Upper lobe of left lung (tissue), 4 donors: ENCODE results near the gene VKORC1L1.

Source experiments
- CTCF ChIP-seq, 6 experiments: fragments of 450-650 bp in 4 of 6; fragments of 200-600 bp in 2 of 6; sonication (generic) in 2 of 6; IDR thresholded peaks; one replicate each; pipeline ENCODE4 v1.5.1; 2016 to 2019; ENCODE audit warnings: antibody characterized with exemption in 6 of 6
- EP300 ChIP-seq, 4 donors: sonication (generic); formaldehyde crosslinking; IDR thresholded peaks; one replicate each; pipeline ENCODE4 v1.5.1; 2017; ENCODE audit warnings: antibody characterized with exemption in 4 of 4, control low read depth in 2 of 4
- POLR2A ChIP-seq, 4 donors: fragments of 450-650 bp; IDR thresholded peaks; one replicate each; pipeline ENCODE4 v1.5.1; 2016 to 2017; ENCODE audit warnings: antibody characterized with exemption in 4 of 4, mild to moderate bottlenecking in 2 of 4
- POLR2AphosphoS5 ChIP-seq, 2 donors: sonication (generic); formaldehyde crosslinking; IDR thresholded peaks; one replicate each; pipeline ENCODE4 v1.5.1; 2017; ENCODE audit warnings: antibody characterized with exemption in 2 of 2

- TF ChIP-seq CTCF (IDR thresholded peaks at IDR 0.05) (no peak), POLR2A (IDR thresholded peaks at IDR 0.05) (no peak), POLR2AphosphoS5 (IDR thresholded peaks at IDR 0.05) (no peak), EP300 (IDR thresholded peaks at IDR 0.05) (no peak)
Observed at GRCh38 chr7:65975814-65976445, 103.1 kb downstream of the VKORC1L1 start.
